Uterus (tissue), 4 donors: Measurements from ENCODE around the gene CKMT2. TPM values are rescaled to one million over a fixed set of nuclear protein-coding genes. Genes with fewer than 3 reads are reported as not detected.
A peak's percentile ranks its signal among the peaks of the same experiment; 100 is the strongest.

Experiments used
- DNase-seq, 2 donors: peaks; one replicate each; pipeline ENCODE4 v3.0.0-alpha.2; 2019 to 2020
- H3K27ac ChIP-seq, 2 donors: fragments of 200-600 bp; sonication (generic); 1 replicate in 1 of 2; 2 replicates in 1 of 2; pipeline ENCODE4 v1.5.1; 2016 to 2018
- H3K27me3 ChIP-seq, 2 donors: fragments of 200-600 bp; sonication (generic); one replicate each; pipeline ENCODE4 v1.5.1; 2018 to 2019; ENCODE audit warnings: control low read depth in 1 of 2
- H3K36me3 ChIP-seq, 2 donors: fragments of 200-600 bp; sonication (generic); one replicate each; pipeline ENCODE4 v1.5.1; 2019; ENCODE audit warnings: control low read depth in 1 of 2
- H3K4me1 ChIP-seq, 2 donors: fragments of 200-600 bp; sonication (generic); one replicate each; pipeline ENCODE4 v1.5.1; 2018 to 2019; ENCODE audit warnings: control low read depth in 1 of 2
- H3K4me3 ChIP-seq, 2 donors: fragments of 200-600 bp; sonication (generic); 1 replicate in 1 of 2; 2 replicates in 1 of 2; pipeline ENCODE4 v1.5.1; 2018 to 2019; ENCODE audit warnings: mild to moderate bottlenecking in 1 of 2
- H3K9me3 ChIP-seq, 2 donors: fragments of 200-600 bp; sonication (generic); one replicate each; pipeline ENCODE4 v1.5.1; 2019; ENCODE audit warnings: control low read depth in 1 of 2
- CTCF ChIP-seq, 4 experiments: fragments of 200-600 bp in 2 of 4; fragments of 450-650 bp in 2 of 4; sonication (generic) in 2 of 4; IDR thresholded peaks; one replicate each; pipeline ENCODE4 v1.5.1; 2016 to 2019; ENCODE audit warnings: antibody characterized with exemption in 4 of 4, mild to moderate bottlenecking in 2 of 4, moderate library complexity in 1 of 4
- POLR2A ChIP-seq, 2 donors: fragments of 450-650 bp; IDR thresholded peaks; one replicate each; pipeline ENCODE4 v1.6.1; 2016; ENCODE audit warnings: antibody characterized with exemption in 2 of 2, mild to moderate bottlenecking in 1 of 2, moderate library complexity in 1 of 2
- intact Hi-C: fragments of 100-400 bp; cut with DNase I; formaldehyde crosslinking; loops from one replicate; pipeline ENCODE4 v1.15.1; 2023; ENCODE audit warnings: low total_unique reads
- total RNA-seq, 4 donors: library from RNA; depleted of rRNA in 3 of 4; stranded (reverse); fragments of >200 nt in 3 of 4; gene quantifications; one replicate each; pipeline versions ENCODE4 v1.1.0 to v1.2.4, GENCODE V29; 2014 to 2023
- donor health status: DM: yes; HTN: yes; CAD: no.

The CKMT2 gene
- total RNA-seq, 4 donors from 2014 or later: 3.5 to 20.5 (median 9.8) TPM

- intact Hi-C loops: no loop called here
- H3K9me3 ChIP-seq: no peaks in the 10 kb centered on the region
- no peaks in the 10 kb centered on the region for H3K4me1 ChIP-seq
- no peak overlapping the region for H3K4me3 ChIP-seq
- TF ChIP-seq POLR2A (IDR thresholded peaks at IDR 0.05) (no peak), CTCF (IDR thresholded peaks at IDR 0.05) (no peak)
- no peaks in the 10 kb centered on the region for H3K27me3 ChIP-seq
- H3K27ac ChIP-seq: no peak overlapping the region
- no peaks in the 10 kb centered on the region for H3K36me3 ChIP-seq
- DNase-seq: no peak
Observed at GRCh38 chr5:81241001-81241400, 7.9 kb downstream of the CKMT2 start.

DNA sequence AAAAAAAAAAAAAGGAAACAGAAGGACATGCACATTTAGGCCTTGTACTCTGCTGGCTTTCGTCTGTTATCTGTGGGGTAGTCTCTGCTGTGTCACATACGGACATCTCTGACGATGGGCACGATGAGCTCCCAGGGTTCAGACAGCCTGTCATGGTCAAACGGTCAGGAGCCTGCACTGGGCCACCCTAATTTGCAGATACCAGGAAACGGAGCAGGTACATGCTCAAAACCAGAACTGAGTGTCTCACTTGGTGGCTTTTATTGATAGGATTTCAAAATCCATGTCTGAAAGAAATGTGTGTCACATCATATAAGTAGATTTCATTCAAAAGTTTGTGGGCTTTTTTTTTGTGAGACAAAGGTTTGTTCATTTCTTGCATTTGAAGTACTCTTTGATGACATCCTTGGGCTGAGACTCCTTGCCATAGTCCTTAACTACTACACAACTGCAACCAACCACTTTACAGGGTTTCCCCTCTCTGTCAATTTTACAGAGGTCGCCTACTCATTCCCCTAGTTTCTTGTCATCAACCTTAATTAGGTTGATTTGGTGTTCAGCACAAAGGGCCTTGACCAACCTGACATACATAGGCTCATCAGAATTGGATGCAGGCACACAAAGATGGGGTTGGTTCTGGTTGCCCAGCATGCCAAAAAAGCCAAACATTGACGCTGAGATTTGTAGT is 9.0 kb downstream of the CKMT2 start:
- Histone ChIP-seq H3K4me1 (no peaks in the 10 kb centered on the region), H3K9me3 (no peaks in the 10 kb centered on the region), H3K27ac (no peak overlapping the region), H3K4me3 (no peak overlapping the region), H3K27me3 (no peaks in the 10 kb centered on the region), H3K36me3 (no peaks in the 10 kb centered on the region)
- intact Hi-C loops: no loop called here
- no peak for DNase-seq
- TF ChIP-seq CTCF (IDR thresholded peaks at IDR 0.05): no peak
- no peak for TF ChIP-seq POLR2A (IDR thresholded peaks at IDR 0.05)

- no peak overlapping the region for H3K4me3 ChIP-seq
- H3K9me3 ChIP-seq: no peaks in the 10 kb centered on the region
- H3K36me3 ChIP-seq: no peaks in the 10 kb centered on the region
- TF ChIP-seq CTCF (IDR thresholded peaks at IDR 0.05) (no peak), POLR2A (IDR thresholded peaks at IDR 0.05) (no peak)
- no peaks in the 10 kb centered on the region for H3K27me3 ChIP-seq
- no peak for DNase-seq
- no peaks in the 10 kb centered on the region for H3K4me1 ChIP-seq
- H3K27ac ChIP-seq: no peak overlapping the region
- intact Hi-C loops: no loop called here
Observed at GRCh38 chr5:81242906-81243436, 9.8 kb downstream of the CKMT2 start.

GRCh38 chr5:81244451-81244850 is 11.3 kb downstream of the CKMT2 start:
- TF ChIP-seq CTCF (IDR thresholded peaks at IDR 0.05) (no peak), POLR2A (IDR thresholded peaks at IDR 0.05) (no peak)
- H3K4me3 ChIP-seq: no peak overlapping the region
- no peaks in the 10 kb centered on the region for H3K9me3 ChIP-seq
- no peaks in the 10 kb centered on the region for H3K36me3 ChIP-seq
- H3K4me1 ChIP-seq: no peaks in the 10 kb centered on the region
- no peaks in the 10 kb centered on the region for H3K27me3 ChIP-seq
- intact Hi-C loops: no loop called here
- no peak overlapping the region for H3K27ac ChIP-seq
- DNase-seq: no peak

DNA sequence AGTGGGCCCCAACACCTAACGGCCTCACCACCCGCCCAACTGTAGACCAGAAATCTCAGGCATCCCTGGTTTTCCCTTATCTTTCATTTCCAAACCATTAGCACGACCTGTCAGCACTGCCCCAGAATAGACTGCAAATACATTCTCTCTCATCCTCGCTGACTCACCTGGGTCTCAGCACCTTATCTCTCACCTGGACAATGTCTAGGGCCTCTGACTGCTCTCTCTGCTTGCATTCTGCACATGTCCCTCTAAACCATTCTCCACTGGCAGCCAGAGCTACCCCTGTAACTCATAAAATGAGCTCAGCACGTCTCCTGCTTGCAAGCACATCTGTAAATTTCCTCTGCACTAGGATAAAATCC is 12.7 kb downstream of the CKMT2 start:
- DNase-seq: no peak
- H3K36me3 ChIP-seq: no peaks in the 10 kb centered on the region
- no peak overlapping the region for H3K4me3 ChIP-seq
- TF ChIP-seq CTCF (IDR thresholded peaks at IDR 0.05) (no peak), POLR2A (IDR thresholded peaks at IDR 0.05) (no peak)
- no peaks in the 10 kb centered on the region for H3K27me3 ChIP-seq
- no peaks in the 10 kb centered on the region for H3K9me3 ChIP-seq
- no peaks in the 10 kb centered on the region for H3K4me1 ChIP-seq
- peak overlapping the region in 1 of 2 donors; percentile 42 for H3K27ac ChIP-seq
- intact Hi-C loops: no loop called here
